HG03025 (cell line): ENCODE data around the gene IGFBP1.
"Not testable (repeated sequence)": the region's sequence is repeated elsewhere in the genome, so short reads cannot be mapped to it uniquely, and the experiment has no call there.

Experiments
- ATAC-seq: cut with Tn5 transposase; IDR thresholded peaks from one replicate; pipeline ENCODE4 v1.9.1; 2021; ENCODE audit warnings: mild to moderate bottlenecking, moderate library complexity; ENCODE audit not compliant: unreplicated experiment, low FRiP score

IGFBP1 gene

GRCh38 chr7:45924283-45924682 is 36.0 kb downstream of the IGFBP1 start:
- ATAC-seq: no peak

DNA sequence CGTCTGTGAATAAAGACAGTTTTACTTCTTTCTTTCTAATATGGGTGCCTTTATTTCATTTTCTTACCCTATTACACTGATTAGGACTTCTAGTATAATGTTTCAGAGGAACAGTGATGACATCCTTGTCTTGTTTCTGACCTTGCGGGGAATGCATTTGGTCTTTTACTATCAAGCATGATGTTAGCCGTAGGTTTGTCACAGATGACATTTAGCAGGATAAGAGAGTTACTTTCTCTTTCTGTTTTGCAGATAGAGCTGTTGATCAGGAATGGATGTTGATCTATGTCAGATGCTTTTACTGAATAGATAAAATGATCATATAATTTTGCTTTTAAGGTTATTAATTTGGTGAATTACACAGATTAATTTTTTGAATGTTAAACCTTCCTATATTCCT is 39.4 kb downstream of the IGFBP1 start:
- ATAC-seq: no peak

DNA sequence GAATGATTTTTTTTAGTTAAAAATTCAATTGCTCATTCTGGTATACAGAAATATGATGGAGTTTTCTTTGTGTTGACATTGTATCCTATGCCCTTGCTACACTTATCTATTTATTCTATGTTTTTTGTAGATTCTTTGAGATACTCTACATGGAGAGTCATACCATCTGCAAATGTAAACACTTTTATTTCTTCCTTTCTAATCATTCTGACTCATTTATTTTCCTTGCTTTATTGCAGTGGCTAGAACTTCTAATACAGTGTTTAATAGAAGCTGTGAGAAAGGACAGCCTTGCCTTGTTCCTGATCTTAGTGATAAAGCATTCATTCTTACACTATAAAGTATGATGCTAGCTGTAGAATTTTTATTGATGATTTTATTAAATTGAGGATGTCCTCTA is 42.7 kb downstream of the IGFBP1 start:
- no peak for ATAC-seq

GRCh38 chr7:45937301-45937700 is 49.0 kb downstream of the IGFBP1 start:
- ATAC-seq: no peak

GRCh38 chr7:45937862-45938261 is 49.6 kb downstream of the IGFBP1 start:
- no peak for ATAC-seq

GRCh38 chr7:45938626-45939302 is 50.5 kb downstream of the IGFBP1 start:
- ATAC-seq: no peak

- ATAC-seq: no peak
Measured at GRCh38 chr7:45939574-45939973, 51.3 kb downstream of the IGFBP1 start.

DNA sequence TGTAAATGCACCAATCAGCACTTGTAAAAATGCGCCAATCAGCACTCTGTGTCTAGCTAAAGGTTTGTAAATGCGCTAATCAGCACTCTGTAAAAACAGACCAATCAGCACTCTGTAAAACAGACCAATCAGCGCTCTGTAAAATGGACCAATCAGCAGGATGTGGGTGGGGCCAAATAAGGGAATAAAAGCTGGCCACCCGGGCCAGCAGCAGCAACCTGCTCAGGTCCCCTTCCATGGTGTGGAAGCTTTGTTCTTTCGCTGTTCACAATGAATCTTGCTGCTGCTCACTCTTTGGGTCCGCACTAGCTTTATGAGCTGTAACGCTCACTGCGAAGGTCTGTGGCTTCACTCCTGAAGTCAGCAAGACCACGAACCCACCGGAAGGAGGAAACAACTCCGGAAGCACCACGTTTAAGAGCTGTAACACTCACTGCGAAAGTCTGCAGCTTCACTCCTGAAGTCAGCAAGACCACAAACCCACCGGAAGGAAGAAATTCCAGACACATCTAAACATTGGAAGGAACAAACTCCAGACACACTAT is 52.0 kb downstream of the IGFBP1 start:
- not testable (repeated sequence) for ATAC-seq

DNA sequence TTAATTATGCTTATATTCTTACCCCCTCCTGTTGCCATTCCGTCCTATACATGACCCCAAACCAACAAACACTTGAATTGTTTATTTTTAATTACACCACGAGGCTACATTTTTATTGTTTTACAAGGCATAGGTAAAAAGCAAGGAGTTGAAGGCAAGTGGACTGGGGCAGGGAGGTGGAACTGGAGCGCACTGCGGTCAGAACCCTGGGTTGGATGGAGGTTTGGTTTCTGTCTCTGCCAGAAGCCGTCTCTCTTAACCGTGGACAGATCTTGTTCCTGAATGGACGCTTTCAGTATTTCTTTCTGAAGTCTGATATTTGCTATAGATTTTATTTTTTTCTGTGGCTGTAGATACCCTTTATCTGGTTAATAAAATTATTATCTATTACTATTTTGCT is 52.7 kb downstream of the IGFBP1 start:
- ATAC-seq: no peak
